Occipital lobe (tissue), 3 donors: ENCODE results near the gene PLEKHG4B. TPM values are rescaled to one million over a fixed set of nuclear protein-coding genes. Genes with fewer than 3 reads are reported as not detected.
"Not testable (repeated sequence)": the region's sequence is repeated elsewhere in the genome, so short reads cannot be mapped to it uniquely, and the experiment has no call there.

Source experiments
- DNase-seq: peaks from one replicate; lab custom pipeline; 2025; lab: John Stamatoyannopoulos, UW
- small RNA-seq: library from RNA; depleted of rRNA; stranded (forward); fragments of <200 nt; gene quantifications from one replicate; pipeline ENCODE3, GENCODE V24; 2014
- total RNA-seq: library from RNA; depleted of rRNA; stranded (reverse); fragments of >200 nt; gene quantifications from one replicate; pipeline ENCODE4 v1.2.3, GENCODE V29; 2014

Gene PLEKHG4B
- total RNA-seq, 1 donor from 2014 or later, result 6.2 TPM

DNA sequence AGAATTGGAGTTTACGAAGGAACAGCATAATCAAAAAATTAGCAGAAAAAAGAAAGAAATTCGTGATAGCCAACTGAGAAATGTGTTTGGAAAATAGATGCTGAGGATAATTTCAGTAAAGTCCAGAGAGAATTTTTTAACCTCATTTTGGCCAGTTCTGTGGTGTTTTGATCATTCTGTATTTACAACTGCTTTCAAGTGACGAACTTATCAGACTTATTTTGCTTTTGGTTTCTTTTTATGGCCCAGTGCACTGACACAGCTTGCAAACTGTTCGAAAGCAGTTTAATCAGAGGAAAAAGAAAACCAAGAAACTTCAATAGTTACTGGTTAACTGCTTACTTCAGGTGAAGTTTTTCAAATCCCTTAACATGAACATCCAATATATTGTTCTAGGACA is 128.0 kb downstream of the PLEKHG4B start:
- DNase-seq, result no peak

- DNase-seq, result not testable (repeated sequence)
Observed at GRCh38 chr5:222951-223715, 131.2 kb downstream of the PLEKHG4B start.

GRCh38 chr5:223791-224190 is 131.8 kb downstream of the PLEKHG4B start:
- no peak for DNase-seq

DNA sequence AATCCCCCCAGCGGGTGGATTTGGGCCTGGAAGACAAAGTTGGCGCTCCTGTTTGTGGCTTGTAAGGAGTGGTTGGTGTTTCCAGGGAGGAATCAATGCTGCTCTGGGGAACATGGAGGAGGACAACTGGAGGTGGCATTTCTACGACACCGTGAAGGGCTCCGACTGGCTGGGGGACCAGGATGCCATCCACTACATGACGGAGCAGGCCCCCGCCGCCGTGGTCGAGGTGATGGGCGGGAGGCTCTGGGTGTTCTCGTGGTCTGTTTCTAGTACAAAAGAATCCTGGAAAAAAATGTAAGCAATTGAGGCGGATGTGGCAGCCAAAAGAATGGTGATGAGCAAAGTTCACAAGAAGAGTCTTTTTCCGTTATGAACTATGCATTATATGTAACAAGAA is 133.4 kb downstream of the PLEKHG4B start:
- DNase-seq, result no peak

DNA sequence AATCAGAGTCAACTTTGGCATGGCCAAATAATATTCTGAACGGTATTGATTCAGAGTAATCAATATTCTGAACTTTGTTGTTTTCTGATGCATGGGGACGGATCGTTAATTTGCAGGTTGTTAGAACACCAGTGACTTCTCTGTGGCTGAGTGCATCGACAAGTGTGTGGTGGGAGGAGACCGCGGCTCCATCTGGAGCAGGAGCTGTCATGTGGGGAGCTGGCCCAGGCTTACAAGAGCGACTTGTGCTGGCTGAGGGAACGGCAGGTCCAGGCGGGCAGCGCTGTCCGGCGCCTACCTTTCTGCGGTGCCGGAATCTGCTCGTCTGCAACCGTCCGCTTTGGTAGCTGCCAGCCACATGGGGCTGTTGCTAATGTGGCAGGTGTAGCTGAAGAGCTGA is 135.4 kb downstream of the PLEKHG4B start:
- not testable (repeated sequence) for DNase-seq

DNA sequence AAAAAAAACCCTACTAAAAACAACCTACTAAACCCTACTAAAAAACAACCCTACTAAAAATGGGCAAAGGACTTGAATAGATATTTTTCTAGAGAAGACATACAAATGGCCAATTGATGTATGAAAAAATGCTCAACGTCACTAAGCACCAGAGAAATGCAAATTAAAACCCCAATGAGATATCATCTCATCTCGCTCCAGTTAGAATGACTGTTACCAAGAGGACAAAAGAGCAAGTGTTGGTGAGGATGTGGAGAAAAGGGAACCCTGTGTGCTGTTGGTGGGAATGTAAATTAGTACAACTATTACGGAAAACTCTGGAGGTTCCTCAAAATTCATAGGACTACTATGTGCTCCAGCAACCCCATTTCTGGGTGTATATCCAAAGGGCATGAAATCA is 136.9 kb downstream of the PLEKHG4B start:
- no peak for DNase-seq

DNA sequence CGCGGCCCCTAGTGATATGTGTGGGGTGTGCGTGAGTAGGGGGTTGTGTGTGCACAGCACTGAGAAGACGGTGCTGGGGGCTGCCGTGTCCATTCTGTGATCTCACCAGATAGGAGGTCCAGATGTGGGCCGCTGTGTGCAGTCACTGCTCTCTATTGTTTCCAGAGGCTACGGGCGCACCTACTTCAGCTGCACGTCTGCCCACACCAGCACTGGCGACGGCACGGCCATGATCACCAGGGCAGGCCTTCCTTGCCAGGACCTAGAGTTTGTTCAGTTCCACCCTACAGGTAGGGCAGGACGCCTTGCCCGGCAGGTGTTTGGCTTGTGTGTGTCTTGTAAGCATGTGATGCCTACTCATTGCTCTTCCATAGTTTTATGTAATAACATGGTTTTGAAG is 138.7 kb downstream of the PLEKHG4B start:
- no peak for DNase-seq

- no peak for DNase-seq
Observed at GRCh38 chr5:231661-232060, 139.7 kb downstream of the PLEKHG4B start.

DNA sequence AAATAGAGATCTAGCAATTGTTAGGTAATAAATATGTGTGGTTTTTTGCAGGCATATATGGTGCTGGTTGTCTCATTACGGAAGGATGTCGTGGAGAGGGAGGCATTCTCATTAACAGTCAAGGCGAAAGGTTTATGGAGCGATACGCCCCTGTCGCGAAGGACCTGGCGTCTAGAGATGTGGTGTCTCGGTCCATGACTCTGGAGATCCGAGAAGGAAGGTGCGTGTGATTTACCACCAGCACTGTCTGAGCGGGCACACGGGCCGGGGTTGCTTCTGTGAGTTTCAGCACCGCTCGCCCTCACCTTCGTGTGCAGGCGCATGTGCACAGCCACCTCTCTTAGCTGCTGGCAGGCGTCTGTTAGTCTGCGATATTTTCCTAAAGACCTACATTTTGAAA is 141.5 kb downstream of the PLEKHG4B start:
- DNase-seq, result not testable (repeated sequence)

DNA sequence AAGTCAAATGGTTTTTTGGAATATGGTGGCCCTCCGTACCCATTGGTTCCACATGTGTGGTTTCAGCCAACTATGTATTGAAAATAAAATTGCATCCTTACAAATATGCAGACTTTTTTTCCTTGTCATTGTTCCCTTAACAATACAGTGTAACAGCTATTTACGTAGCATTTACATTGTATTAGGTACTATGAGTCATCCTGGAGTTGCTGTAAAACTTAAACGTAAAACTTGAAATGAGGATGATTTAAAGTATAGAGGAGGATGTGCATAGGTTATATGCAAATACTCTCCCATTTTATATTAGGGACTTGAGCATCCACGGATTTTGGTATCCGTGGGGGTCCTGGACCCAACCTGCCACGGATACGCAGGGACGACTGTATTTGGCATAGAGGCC is 142.5 kb downstream of the PLEKHG4B start:
- DNase-seq, result no peak

- not testable (repeated sequence) for DNase-seq
Observed at GRCh38 chr5:235527-235926, 143.6 kb downstream of the PLEKHG4B start.

DNA sequence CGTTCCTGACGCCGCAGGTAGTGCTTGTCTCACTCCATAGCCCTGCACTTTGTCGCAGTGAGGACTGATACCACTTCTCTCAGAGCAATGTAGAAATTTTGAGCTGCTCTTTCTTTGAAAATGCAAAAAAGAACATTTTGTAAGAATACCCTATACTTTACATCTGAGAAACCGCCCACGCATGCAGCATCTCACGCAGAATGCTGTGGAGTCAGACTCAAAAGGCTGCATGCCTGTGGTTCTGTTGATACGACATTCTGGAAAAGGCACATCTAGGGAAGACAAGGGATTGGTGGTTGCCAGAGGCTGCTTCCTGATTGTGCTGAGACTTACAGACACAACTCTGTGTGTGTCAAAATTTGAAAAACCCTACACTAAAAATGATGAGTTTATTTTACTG is 146.0 kb downstream of the PLEKHG4B start:
- DNase-seq, result peak; percentile 34

Small RNA genes lying within 50 kb of the gene (small RNA-seq; reads per million reads assigned to genes)
- gene RF00019, result not detected

Other genes with a start within 250 kb of the PLEKHG4B start
- gene LRRC14B, start 99.3 kb downstream of the PLEKHG4B start, total RNA-seq, result not detected
- gene CCDC127, start 126.0 kb downstream of the PLEKHG4B start, total RNA-seq, result 6.7 TPM
- gene SDHA, start 126.2 kb downstream of the PLEKHG4B start, total RNA-seq, result 74.4 TPM
- 63.9 TPM for gene PDCD6, start 179.5 kb downstream of the PLEKHG4B start, total RNA-seq
- gene AHRR, start 229.5 kb downstream of the PLEKHG4B start, total RNA-seq, result 1.4 TPM